ENCODE data around the gene MLH3. TPM values are rescaled to one million over a fixed set of nuclear protein-coding genes. Genes with fewer than 3 reads are reported as not detected.

Gene MLH3
- total and polyA plus RNA-seq, 2 donors (not counting 1 experiment from before 2014, with no cell fraction given), result 12.2 to 53.8 TPM

DNA sequence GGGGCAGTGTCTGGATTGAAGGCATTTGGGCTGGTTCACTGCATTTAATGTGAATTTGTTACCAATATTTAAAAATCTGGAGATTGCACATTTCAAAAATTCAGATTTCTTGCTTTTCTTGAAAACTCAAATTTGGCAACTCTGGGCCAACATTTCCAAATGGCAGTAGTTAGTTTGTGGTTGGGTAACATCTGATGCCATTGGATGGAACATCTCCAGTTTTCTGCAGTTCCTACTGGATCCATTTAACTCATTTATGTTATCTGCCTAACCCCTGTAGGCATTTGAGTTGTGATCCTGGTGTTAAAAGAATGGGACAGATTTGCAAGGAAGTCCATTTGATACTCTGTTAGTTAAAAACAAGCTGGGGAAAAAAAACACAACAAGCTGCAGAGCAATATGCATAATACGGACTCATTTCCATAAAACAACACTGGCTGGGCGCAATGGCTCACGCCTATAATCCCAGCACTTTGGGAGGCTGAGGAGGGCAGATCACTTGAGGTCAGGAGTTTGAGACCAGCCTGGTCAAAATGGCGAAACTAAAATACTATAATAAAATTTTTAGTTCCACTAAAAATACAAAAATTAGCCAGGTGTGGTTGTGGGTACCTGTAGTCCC, 40.7 kb downstream of the MLH3 start:
- no peak for TF ChIP-seq EZH2 (IDR thresholded peaks at IDR 0.05; ENCODE audit: low read length, missing control alignments)
- TF ChIP-seq, protein P1, sequence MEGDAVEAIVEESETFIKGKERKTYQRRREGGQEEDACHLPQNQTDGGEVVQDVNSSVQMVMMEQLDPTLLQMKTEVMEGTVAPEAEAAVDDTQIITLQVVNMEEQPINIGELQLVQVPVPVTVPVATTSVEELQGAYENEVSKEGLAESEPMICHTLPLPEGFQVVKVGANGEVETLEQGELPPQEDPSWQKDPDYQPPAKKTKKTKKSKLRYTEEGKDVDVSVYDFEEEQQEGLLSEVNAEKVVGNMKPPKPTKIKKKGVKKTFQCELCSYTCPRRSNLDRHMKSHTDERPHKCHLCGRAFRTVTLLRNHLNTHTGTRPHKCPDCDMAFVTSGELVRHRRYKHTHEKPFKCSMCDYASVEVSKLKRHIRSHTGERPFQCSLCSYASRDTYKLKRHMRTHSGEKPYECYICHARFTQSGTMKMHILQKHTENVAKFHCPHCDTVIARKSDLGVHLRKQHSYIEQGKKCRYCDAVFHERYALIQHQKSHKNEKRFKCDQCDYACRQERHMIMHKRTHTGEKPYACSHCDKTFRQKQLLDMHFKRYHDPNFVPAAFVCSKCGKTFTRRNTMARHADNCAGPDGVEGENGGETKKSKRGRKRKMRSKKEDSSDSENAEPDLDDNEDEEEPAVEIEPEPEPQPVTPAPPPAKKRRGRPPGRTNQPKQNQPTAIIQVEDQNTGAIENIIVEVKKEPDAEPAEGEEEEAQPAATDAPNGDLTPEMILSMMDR (conservative IDR thresholded peaks at IDR 0.05 in 1 of 2, IDR thresholded peaks at IDR 0.05 in 1 of 2; ENCODE audit: low read depth in 1 of 2, low read length in 2 of 2), result no peak
- H3K79me2 ChIP-seq (ENCODE audit: control insufficient read depth, insufficient read depth, low read length), result no peaks in the 10 kb centered on the region
- H2AFZ ChIP-seq (ENCODE audit: low read length), result no peak overlapping the region
- H3K36me3 ChIP-seq (ENCODE audit: control insufficient read depth, insufficient read depth, low read length), result peaks cover 9% of the 10 kb centered on the region
- peaks cover 9% of the 10 kb centered on the region for H3K4me1 ChIP-seq (ENCODE audit: control insufficient read depth, extremely low read depth, insufficient read depth, low read length)
- peak in 1 of 2 donors; percentile 49 for DNase-seq (ENCODE audit: low read depth in 2 of 2)
- no peak overlapping the region for H3K27ac ChIP-seq (ENCODE audit: insufficient read depth, low read length)
- no peak overlapping the region for H3K9ac ChIP-seq (ENCODE audit: insufficient read depth, low read length)
- H3K27me3 ChIP-seq (ENCODE audit: control insufficient read depth, insufficient read depth, low read length), result no peaks in the 10 kb centered on the region
- H3K4me2 ChIP-seq (ENCODE audit: extremely low read depth, insufficient read depth, low read length), result no peak overlapping the region
- H3K9me3 ChIP-seq (ENCODE audit: control insufficient read depth, insufficient read depth, low read depth, low read length), result no peaks in the 10 kb centered on the region
- H4K20me1 ChIP-seq (ENCODE audit: control insufficient read depth, extremely low read depth, insufficient read depth, low read length), result no peaks in the 10 kb centered on the region
- H3K4me3 ChIP-seq (replicated peaks in 1 of 4; ENCODE audit: control extremely low read depth in 1 of 4, insufficient read depth in 1 of 4, low read depth in 3 of 4, low read length in 4 of 4), result no peak overlapping the region

GRCh38 chr14:75009176-75009575, 42.1 kb downstream of the MLH3 start:
- Histone ChIP-seq H2AFZ (ENCODE audit: low read length) (no peak overlapping the region), H4K20me1 (ENCODE audit: control insufficient read depth, extremely low read depth, insufficient read depth, low read length) (no peaks in the 10 kb centered on the region), H3K27me3 (ENCODE audit: control insufficient read depth, insufficient read depth, low read length) (no peaks in the 10 kb centered on the region), H3K4me1 (ENCODE audit: control insufficient read depth, extremely low read depth, insufficient read depth, low read length) (peaks cover 10% of the 10 kb centered on the region), H3K9ac (ENCODE audit: insufficient read depth, low read length) (no peak overlapping the region), H3K36me3 (ENCODE audit: control insufficient read depth, insufficient read depth, low read length) (peaks cover 10% of the 10 kb centered on the region), H3K79me2 (ENCODE audit: control insufficient read depth, insufficient read depth, low read length) (peaks cover 5% of the 10 kb centered on the region), H3K9me3 (ENCODE audit: control insufficient read depth, insufficient read depth, low read depth, low read length) (no peaks in the 10 kb centered on the region), H3K27ac (ENCODE audit: insufficient read depth, low read length) (no peak overlapping the region), H3K4me3 (replicated peaks in 1 of 4; ENCODE audit: control extremely low read depth in 1 of 4, insufficient read depth in 1 of 4, low read depth in 3 of 4, low read length in 4 of 4) (no peak overlapping the region), H3K4me2 (ENCODE audit: extremely low read depth, insufficient read depth, low read length) (no peak overlapping the region)
- TF ChIP-seq, protein P1 (conservative IDR thresholded peaks at IDR 0.05 in 1 of 2, IDR thresholded peaks at IDR 0.05 in 1 of 2; ENCODE audit: low read depth in 1 of 2, low read length in 2 of 2), result no peak
- no peak for TF ChIP-seq EZH2 (IDR thresholded peaks at IDR 0.05; ENCODE audit: low read length, missing control alignments)
- DNase-seq (ENCODE audit: low read depth in 2 of 2), result no peak

- Histone ChIP-seq H3K36me3 (ENCODE audit: control insufficient read depth, insufficient read depth, low read length) (peaks cover 7% of the 10 kb centered on the region), H2AFZ (ENCODE audit: low read length) (no peak overlapping the region), H3K79me2 (ENCODE audit: control insufficient read depth, insufficient read depth, low read length) (peaks cover 19% of the 10 kb centered on the region), H3K9ac (ENCODE audit: insufficient read depth, low read length) (no peak overlapping the region), H3K9me3 (ENCODE audit: control insufficient read depth, insufficient read depth, low read depth, low read length) (no peaks in the 10 kb centered on the region), H3K27me3 (ENCODE audit: control insufficient read depth, insufficient read depth, low read length) (no peaks in the 10 kb centered on the region), H3K4me2 (ENCODE audit: extremely low read depth, insufficient read depth, low read length) (no peak overlapping the region), H3K4me3 (replicated peaks in 1 of 4; ENCODE audit: control extremely low read depth in 1 of 4, insufficient read depth in 1 of 4, low read depth in 3 of 4, low read length in 4 of 4) (no peak overlapping the region), H4K20me1 (ENCODE audit: control insufficient read depth, extremely low read depth, insufficient read depth, low read length) (no peaks in the 10 kb centered on the region), H3K4me1 (ENCODE audit: control insufficient read depth, extremely low read depth, insufficient read depth, low read length) (peaks cover 7% of the 10 kb centered on the region), H3K27ac (ENCODE audit: insufficient read depth, low read length) (no peak overlapping the region)
- DNase-seq (ENCODE audit: low read depth in 2 of 2), result no peak
- TF ChIP-seq, protein P1 (conservative IDR thresholded peaks at IDR 0.05 in 1 of 2, IDR thresholded peaks at IDR 0.05 in 1 of 2; ENCODE audit: low read depth in 1 of 2, low read length in 2 of 2), result no peak
- no peak for TF ChIP-seq EZH2 (IDR thresholded peaks at IDR 0.05; ENCODE audit: low read length, missing control alignments)
Observed at GRCh38 chr14:75005357-75005756, 45.9 kb downstream of the MLH3 start.

Data from fibroblast of lung (primary cell).